ENCODE measurements around the gene WDR59.

The WDR59 gene

DNA sequence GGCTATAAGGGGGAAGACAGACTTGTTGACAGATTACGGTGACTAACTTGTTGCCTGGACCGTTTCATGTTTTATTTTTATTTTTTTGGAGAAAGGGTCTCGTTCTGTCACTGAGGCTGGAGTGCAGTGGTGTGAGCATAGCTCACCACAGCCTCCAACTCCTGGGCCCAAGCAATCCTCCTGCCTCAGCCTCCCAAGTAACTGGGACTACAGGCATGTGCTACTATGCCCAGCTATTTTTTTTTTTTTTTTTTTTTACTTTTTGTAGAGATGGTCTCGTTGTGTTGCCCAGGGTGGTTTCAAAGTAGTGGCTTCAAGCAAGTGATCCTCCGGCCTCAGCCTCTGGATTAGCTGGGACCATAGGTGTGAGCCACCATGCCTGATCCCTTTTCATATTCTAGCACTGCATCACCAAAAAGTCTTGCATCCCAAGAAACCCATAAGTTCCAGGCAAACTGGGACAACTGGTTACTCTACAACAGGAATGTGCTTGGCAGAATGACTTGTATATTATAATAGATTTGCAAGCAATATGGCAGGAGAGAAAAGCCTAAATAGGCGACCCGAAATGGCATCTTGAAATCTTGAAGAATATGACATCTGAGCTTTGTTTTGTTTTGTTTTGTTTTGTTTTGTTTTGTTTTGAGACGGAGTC, 2.2 kb upstream of the WDR59 start:
- CTCF ChIA-PET = interaction anchor here (1.0 to 2.0 kb wide), 2 partner anchors 11 to 156 kb away, joined by 3 to 11 read pairs; partner anchors contain the start of gene ZNRF1
- POLR2A ChIA-PET = no interaction called here
- Histone ChIP-seq H3K4me3 (ENCODE audit: low read depth, low read length) (no peak overlapping the region), H3K4me1 (ENCODE audit: control insufficient read depth, insufficient read depth, low read length) (0 out of 2 replicates have a peak, but pooled peaks cover 3% of the 10 kb centered on the region), H3K27ac (ENCODE audit: extremely low read depth, low read depth, low read length) (no peak overlapping the region), H3K36me3 (ENCODE audit: control insufficient read depth in 2 of 2, insufficient read depth in 1 of 2, low read length in 2 of 2) (no peaks in the 10 kb centered on the region), H3K9me3 (ENCODE audit: control insufficient read depth, insufficient read depth, low read depth, low read length) (no peaks in the 10 kb centered on the region)
- TF ChIP-seq ZNF335 (tag by site-specific recombination; conservative IDR thresholded peaks at IDR 0.05) = peak; percentile 56
- 0 out of 2 replicates have a peak, but pooled peaks have one; percentile 24 for TF ChIP-seq SCRT2 (tag by site-specific recombination; IDR thresholded peaks at IDR 0.05)
- no peak for TF ChIP-seq ZNF585B (tag by site-specific recombination; IDR thresholded peaks at IDR 0.05)

DNA sequence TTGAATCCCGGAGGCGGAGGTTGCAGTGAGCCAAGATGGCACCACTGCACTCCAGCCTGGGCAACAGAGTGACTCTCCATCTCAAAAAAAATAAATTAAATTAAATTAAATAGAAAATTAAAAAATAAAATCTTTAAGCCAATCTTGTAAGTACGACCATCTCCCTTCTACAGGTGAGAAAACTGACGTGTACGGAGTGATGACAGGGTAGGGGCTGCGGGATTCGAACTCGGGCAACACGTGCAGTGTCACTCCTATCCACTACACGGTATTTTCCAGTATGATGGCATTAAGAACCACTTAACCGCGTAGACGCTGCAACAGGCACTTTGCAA, 762 bp downstream of the WDR59 start:
- TF ChIP-seq ZNF112 (tag by site-specific recombination; IDR thresholded peaks at IDR 0.05) (no peak), ZNF175 (tag by site-specific recombination; IDR thresholded peaks at IDR 0.05) (no peak), ZNF24 (tag by site-specific recombination; IDR thresholded peaks at IDR 0.05) (no peak), ZNF423 (tag by site-specific recombination; IDR thresholded peaks at IDR 0.05) (no peak), BCL6B (tag by site-specific recombination; IDR thresholded peaks at IDR 0.05) (no peak), ZNF513 (tag by site-specific recombination; IDR thresholded peaks at IDR 0.05) (no peak), ZNF623 (tag by site-specific recombination; IDR thresholded peaks at IDR 0.05) (no peak), GLI2 (tag by site-specific recombination; IDR thresholded peaks at IDR 0.05; ENCODE audit: borderline replicate concordance, low read depth) (no peak), ZNF624 (tag by site-specific recombination; IDR thresholded peaks at IDR 0.05) (no peak), OSR2 (tag by site-specific recombination; IDR thresholded peaks at IDR 0.05) (no peak), ZNF558 (tag by site-specific recombination; IDR thresholded peaks at IDR 0.05) (no peak), ZNF664 (tag by site-specific recombination; IDR thresholded peaks at IDR 0.05) (peak; percentile 10; the same call in 1 of the 2 replicates), SCRT1 (tag by site-specific recombination; IDR thresholded peaks at IDR 0.05; ENCODE audit: borderline replicate concordance) (0 out of 2 replicates have a peak, but pooled peaks have one; percentile 29), ZNF560 (tag by site-specific recombination; IDR thresholded peaks at IDR 0.05; ENCODE audit: borderline replicate concordance) (no peak), ZNF777 (tag by site-specific recombination; IDR thresholded peaks at IDR 0.05; ENCODE audit: borderline replicate concordance) (no peak), ZBTB44 (tag by site-specific recombination; IDR thresholded peaks at IDR 0.05) (no peak), REPIN1 (tag by site-specific recombination; IDR thresholded peaks at IDR 0.05; ENCODE audit: low read depth) (no peak), ZNF571 (tag by site-specific recombination; IDR thresholded peaks at IDR 0.05) (no peak), YY2 (tag by site-specific recombination; IDR thresholded peaks at IDR 0.05) (no peak), OVOL3 (tag by site-specific recombination; IDR thresholded peaks at IDR 0.05) (no peak), ZNF660 (tag by site-specific recombination; IDR thresholded peaks at IDR 0.05) (no peak)
- TF ChIP-seq, protein P1, sequence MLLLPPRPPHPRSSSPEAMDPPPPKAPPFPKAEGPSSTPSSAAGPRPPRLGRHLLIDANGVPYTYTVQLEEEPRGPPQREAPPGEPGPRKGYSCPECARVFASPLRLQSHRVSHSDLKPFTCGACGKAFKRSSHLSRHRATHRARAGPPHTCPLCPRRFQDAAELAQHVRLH (tag by site-specific recombination; IDR thresholded peaks at IDR 0.05) = peak; percentile 60; the same call in 1 of the 2 replicates

More for the DNA sequence above, 762 bp downstream of the WDR59 start:
- Histone ChIP-seq H3K4me3 (ENCODE audit: low read depth, low read length) (peak overlapping the region; percentile 98), H3K4me1 (ENCODE audit: control insufficient read depth, insufficient read depth, low read length) (0 out of 2 replicates have a peak, but pooled peaks cover 3% of the 10 kb centered on the region), H3K27ac (ENCODE audit: extremely low read depth, low read depth, low read length) (peak overlapping the region; percentile 6; the same call in 1 of the 2 replicates), H3K9me3 (ENCODE audit: control insufficient read depth, insufficient read depth, low read depth, low read length) (no peaks in the 10 kb centered on the region), H3K36me3 (ENCODE audit: control insufficient read depth in 2 of 2, insufficient read depth in 1 of 2, low read length in 2 of 2) (no peaks in the 10 kb centered on the region; a peak in 1 of 3 replicates)
- POLR2A ChIA-PET = interaction anchor here (1.2 to 1.6 kb wide), 2 partner anchors 127 to 639 kb away, joined by 5 to 10 read pairs; partner anchors contain the start of gene ADAT1
- CTCF ChIA-PET = interaction anchor here (1.9 to 2.3 kb wide), 2 partner anchors 14 to 127 kb away, joined by 14 to 15 read pairs; partner anchors contain the start of gene ZNRF1

Measured in HEK293 (cell line).